ENCODE measurements around the gene FBXL22. TPM values are rescaled to one million over a fixed set of nuclear protein-coding genes. Genes with fewer than 3 reads are reported as not detected.

The FBXL22 gene
- total RNA-seq, 2 donors from 2014 or later: 17.7 to 36.8 TPM

GRCh38 chr15:63638839-63639238, 41.7 kb downstream of the FBXL22 start:
- intact Hi-C loops (cut with DNase I): no loop called here
- DNase-seq (ENCODE audit: low spot score): no peak

DNA sequence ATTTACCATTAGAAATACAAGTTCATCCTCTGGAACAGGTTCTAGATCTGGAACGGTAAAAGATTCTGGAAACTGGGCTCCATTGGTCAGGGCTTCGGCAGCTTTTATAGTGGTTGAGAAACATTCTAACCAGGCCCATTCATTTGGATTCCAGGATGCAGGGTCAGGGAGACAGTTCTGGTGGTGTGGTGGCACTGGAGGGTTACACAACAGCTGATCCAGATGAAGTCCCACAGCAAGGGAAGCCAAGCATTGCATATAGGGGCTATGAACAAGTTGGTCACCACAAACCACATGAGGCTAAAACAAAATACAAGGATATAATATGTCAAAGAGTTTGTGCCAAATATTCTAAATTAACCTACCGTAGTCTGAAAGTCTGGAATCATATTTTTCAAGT, 43.0 kb downstream of the FBXL22 start:
- DNase-seq (ENCODE audit: low spot score): no peak
- intact Hi-C loops (cut with DNase I): no loop called here

Other genes starting within 250 kb of the FBXL22 start
- 10 to 100 TPM; 36.7 to 48.3 TPM for gene CA12, start 215.5 kb upstream of the FBXL22 start, total RNA-seq
- gene USP3, start 92.8 kb upstream of the FBXL22 start, total RNA-seq: 10 to 100 TPM; 40.3 to 41.8 TPM
- gene HERC1, start 236.6 kb downstream of the FBXL22 start, total RNA-seq: 10 to 100 TPM; 81.3 to 82.3 TPM

All from posterior vena cava (tissue), 2 donors.